Activated T-helper 17 cell treated with anti-CD3 and anti-CD28 coated beads, Interleukin-2, amount 50 U/mL, for 72 hours (primary cell): ENCODE data around the gene FADS2. TPM values are rescaled to one million over a fixed set of nuclear protein-coding genes. Genes with fewer than 3 reads are reported as not detected.
A peak's percentile ranks its signal among the peaks of the same experiment; 100 is the strongest.

Experiments used
- ATAC-seq: fragments of 150-1000 bp; cut with Tn5 transposase; replicated peaks from 2 replicates; pipeline ENCODE4 v1.10.0; 2021; ENCODE audit warnings: mild to moderate bottlenecking, moderate library complexity
- H3K27ac Mint-ChIP-seq: one replicate; pipeline ENCODE4 v1.8.0; 2022; ENCODE audit warnings: mixed read lengths
- H3K27me3 Mint-ChIP-seq: one replicate; pipeline ENCODE4 v1.8.0; 2022; ENCODE audit warnings: mixed read lengths
- H3K36me3 Mint-ChIP-seq: one replicate; pipeline ENCODE4 v1.8.0; 2022; ENCODE audit warnings: low read depth, mild to moderate bottlenecking, mixed read lengths
- H3K4me1 Mint-ChIP-seq: one replicate; pipeline ENCODE4 v1.8.0; 2022; ENCODE audit warnings: mixed read lengths
- H3K4me3 Mint-ChIP-seq: one replicate; pipeline ENCODE4 v1.8.0; 2022; ENCODE audit warnings: mild to moderate bottlenecking, mixed read lengths
- H3K9me3 Mint-ChIP-seq: one replicate; pipeline ENCODE4 v1.8.0; 2022; ENCODE audit warnings: mixed read lengths
- total RNA-seq, 2 donors: library from RNA; stranded (reverse); gene quantifications; one replicate each; pipeline ENCODE4 v1.2.3, GENCODE V29; 2022

Gene FADS2
- total RNA-seq, 2 donors from 2014 or later, result 9.4 to 58.3 TPM

DNA sequence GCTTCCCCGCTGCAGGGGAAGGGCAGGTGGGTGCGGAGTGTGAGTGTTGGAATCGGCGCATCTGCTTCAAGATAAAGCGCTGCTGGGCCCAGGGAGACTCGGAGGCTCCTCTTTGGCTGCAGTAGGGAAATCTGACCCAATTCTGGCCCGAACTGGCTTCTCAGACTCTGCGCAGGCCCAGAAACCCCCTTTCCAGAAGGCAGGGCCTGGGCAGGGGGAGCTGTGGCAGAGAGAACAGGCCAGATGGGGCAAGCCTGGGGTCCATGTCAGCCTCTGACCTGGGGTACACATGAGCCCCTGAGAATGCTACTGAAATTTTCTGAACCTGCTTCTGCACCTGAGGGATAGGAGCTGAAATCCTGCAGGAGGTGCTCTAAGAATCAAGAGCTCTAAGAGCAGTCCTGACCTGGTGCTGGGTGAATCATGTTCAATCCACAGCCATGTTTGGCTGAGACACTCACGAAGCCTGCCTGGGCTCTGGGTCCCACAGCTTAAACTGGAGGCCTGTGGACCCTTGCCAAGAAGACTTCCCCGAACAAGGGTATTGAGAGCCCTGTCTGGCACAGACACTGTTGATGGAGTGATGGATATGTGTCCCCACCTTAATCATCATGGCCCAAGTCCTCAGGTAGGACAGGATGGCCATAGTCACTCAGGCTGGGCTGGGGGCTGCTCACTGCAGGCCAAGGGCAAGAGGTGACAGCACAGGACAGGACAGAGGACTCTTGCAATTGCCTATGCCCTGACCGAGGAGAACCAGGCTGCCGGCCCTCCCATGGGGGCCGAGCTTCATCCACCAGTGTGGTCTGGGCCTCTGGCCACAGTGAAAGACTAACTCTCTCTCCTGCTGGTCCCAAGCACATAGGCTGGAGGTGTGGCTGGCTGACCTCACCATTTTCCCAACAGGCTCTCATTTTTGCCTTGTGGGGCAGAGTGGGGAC lies 82.4 kb downstream of the FADS2 start:
- no peak for ATAC-seq
- H3K36me3 Mint-ChIP-seq, result no peaks in the 10 kb centered on the region
- no peaks in the 10 kb centered on the region for H3K9me3 Mint-ChIP-seq
- no peaks in the 10 kb centered on the region for H3K4me1 Mint-ChIP-seq
- no peak overlapping the region for H3K4me3 Mint-ChIP-seq
- H3K27me3 Mint-ChIP-seq, result peaks cover 18% of the 10 kb centered on the region
- no peak overlapping the region for H3K27ac Mint-ChIP-seq

DNA sequence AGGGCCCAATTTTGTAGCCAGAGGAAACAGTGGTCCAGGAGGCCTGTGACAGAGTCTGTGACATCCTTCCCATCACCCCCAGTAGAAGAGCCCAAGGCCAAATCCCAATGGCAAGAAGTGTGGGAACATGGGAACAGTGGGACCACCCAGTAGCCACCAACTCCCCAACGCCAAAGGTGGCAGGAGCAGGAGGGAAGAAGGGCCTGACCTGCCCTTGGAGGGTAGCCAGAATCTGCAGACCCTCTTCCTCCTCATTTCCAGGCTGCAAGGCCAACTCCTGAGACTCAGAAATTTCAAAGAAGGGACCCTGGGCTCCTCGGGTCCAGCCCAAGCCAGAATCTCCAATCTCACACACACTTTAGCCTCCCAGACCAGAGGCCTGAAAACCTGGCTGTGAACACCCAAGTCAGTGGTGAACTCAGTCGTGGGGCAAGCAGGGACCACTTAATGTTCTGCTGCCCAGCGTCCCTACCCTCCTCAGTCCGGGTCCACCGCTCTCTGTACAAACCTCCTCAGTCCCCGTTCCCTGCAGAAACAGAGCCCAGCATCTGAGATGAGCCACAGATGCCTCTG lies 83.1 kb downstream of the FADS2 start:
- ATAC-seq, result no peak
- Mint-ChIP-seq H3K27ac (peak overlapping the region; percentile 36), H3K27me3 (peaks cover 20% of the 10 kb centered on the region), H3K4me3 (no peak overlapping the region), H3K9me3 (no peaks in the 10 kb centered on the region), H3K4me1 (no peaks in the 10 kb centered on the region), H3K36me3 (no peaks in the 10 kb centered on the region)

DNA sequence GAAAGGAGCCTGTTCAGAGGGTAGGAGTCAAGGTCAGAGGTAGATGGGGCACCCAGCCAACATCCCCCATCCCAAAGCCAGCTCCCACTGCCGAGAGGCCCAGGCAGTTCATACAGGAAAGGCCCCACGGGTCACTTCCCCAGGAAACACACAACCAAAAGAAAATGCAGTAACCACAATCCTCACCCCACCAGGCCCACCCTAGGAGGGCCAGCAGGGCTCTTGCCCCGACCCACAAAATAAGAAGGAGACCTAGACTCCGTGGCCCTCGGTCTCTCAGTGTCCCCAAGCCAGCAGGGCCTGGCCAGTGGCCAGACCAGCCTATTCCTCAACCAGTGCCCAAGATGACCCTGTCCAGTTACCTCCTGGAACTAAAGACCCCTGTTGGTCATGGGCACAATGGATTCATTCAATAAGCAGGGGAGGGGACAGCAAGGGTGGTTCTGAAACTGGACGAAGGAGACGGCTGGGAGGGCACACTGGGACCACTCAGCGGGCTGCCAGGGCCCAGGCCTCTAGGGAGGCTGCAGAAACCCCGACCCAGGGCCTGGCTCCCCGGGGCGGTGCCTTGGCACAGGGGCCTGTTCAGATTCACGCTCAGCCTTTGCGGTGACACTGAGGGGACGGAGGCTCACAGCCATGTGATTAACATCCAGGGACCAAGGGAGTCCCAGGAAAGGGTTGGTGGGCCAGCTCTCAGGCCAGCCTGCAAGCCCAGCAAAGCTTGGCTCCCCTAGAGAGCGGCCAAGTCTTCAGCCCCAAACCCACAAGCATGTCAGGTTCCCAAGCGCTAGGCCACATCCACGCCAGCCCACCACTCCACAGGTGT lies 83.8 kb downstream of the FADS2 start:
- Mint-ChIP-seq H3K9me3 (no peaks in the 10 kb centered on the region), H3K27ac (peak overlapping the region; percentile 36), H3K36me3 (no peaks in the 10 kb centered on the region), H3K27me3 (peaks cover 25% of the 10 kb centered on the region), H3K4me3 (no peak overlapping the region), H3K4me1 (no peaks in the 10 kb centered on the region)
- ATAC-seq, result no peak

DNA sequence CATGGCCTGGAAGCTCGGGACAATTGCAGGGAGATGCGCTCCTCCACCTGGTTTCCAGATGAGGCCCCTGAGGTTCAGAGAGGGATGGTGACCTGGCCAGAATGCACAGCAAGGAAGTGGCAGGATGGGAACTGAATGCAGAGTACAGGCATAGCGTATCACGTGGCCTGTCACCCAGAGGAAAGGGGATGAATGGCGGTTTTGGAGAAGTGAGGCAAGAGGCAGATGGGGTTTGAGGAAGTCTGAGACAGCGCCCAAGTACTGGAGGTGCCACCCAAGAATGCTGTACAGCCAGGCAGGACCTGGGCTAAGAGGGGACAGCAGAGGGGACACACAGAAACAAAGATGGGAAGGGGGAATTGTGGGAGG lies 84.4 kb downstream of the FADS2 start:
- Mint-ChIP-seq H3K36me3 (no peaks in the 10 kb centered on the region), H3K4me3 (no peak overlapping the region), H3K4me1 (no peaks in the 10 kb centered on the region), H3K27me3 (peaks cover 25% of the 10 kb centered on the region), H3K9me3 (no peaks in the 10 kb centered on the region), H3K27ac (no peak overlapping the region)
- ATAC-seq, result no peak

DNA sequence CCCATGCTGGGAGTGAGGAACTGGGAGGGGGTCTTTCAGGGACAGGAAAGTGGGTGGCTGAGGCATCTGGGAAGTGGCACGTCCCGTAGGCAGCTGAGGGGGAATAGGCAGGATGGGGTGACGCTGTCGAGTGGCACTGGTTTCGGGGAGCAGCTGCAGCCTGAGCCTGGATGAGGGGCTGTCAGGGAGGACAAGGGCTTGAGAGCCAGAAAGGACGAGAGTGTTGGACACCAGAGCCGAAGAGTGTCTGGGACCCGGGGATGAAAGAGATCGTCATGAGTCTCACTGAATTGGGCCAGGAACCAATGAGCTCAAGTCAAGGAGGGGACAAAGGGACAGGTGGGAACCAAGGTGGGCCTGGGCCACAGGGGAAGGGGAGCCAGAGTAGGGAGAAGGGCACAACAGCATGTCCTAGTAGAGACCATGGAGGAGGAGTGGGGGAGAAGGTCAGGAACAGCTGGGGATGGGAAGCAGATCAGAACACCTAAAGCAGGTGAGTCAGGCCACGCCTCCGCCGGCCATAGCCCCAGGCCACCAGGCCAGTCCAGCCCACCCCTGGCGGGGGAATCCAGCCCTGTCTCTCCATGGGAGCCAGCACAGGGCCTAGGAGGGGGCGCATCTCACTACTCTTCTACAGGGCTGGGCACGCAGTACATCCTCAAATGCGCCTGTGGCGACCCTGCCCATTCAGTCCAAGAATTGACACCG lies 85.0 kb downstream of the FADS2 start:
- no peaks in the 10 kb centered on the region for H3K4me1 Mint-ChIP-seq
- H3K36me3 Mint-ChIP-seq, result no peaks in the 10 kb centered on the region
- H3K4me3 Mint-ChIP-seq, result no peak overlapping the region
- no peak for ATAC-seq
- H3K27me3 Mint-ChIP-seq, result peaks cover 31% of the 10 kb centered on the region
- no peaks in the 10 kb centered on the region for H3K9me3 Mint-ChIP-seq
- H3K27ac Mint-ChIP-seq, result no peak overlapping the region

DNA sequence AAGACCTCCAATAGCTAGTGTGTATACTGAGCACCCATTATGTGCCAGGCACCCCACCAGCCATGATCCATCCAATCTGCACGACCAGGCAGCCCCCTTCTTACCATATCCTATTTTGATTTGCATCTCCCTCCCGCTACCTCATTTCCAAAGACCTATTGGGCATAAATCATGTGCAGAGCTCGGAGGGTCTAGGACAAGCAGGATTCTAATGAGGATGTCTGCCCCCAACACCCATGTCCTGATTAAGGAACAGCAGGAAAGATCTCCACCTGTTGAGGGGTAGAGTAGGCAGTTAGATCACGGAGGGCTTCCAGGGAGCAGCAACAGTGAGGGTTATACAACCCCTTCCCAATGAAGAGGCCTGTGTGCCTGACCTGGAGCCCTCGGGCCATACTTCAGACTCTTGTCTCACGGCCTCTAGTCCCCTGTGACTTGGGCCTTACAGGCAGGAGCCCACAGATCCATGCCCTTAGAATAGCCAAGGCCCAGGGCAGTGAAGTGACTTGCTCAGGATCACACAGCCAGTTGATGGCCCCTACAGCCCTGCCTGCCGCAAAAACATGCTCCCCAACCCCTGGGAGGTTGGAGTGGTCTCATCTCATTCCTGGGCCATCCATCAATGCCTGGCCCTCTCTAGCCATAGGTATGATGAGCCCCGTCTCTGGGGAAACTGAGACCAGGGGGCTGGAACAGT lies 85.7 kb downstream of the FADS2 start:
- H3K4me3 Mint-ChIP-seq, result no peak overlapping the region
- no peaks in the 10 kb centered on the region for H3K4me1 Mint-ChIP-seq
- peaks cover 37% of the 10 kb centered on the region for H3K27me3 Mint-ChIP-seq
- no peaks in the 10 kb centered on the region for H3K9me3 Mint-ChIP-seq
- no peaks in the 10 kb centered on the region for H3K36me3 Mint-ChIP-seq
- H3K27ac Mint-ChIP-seq, result no peak overlapping the region
- no peak for ATAC-seq

DNA sequence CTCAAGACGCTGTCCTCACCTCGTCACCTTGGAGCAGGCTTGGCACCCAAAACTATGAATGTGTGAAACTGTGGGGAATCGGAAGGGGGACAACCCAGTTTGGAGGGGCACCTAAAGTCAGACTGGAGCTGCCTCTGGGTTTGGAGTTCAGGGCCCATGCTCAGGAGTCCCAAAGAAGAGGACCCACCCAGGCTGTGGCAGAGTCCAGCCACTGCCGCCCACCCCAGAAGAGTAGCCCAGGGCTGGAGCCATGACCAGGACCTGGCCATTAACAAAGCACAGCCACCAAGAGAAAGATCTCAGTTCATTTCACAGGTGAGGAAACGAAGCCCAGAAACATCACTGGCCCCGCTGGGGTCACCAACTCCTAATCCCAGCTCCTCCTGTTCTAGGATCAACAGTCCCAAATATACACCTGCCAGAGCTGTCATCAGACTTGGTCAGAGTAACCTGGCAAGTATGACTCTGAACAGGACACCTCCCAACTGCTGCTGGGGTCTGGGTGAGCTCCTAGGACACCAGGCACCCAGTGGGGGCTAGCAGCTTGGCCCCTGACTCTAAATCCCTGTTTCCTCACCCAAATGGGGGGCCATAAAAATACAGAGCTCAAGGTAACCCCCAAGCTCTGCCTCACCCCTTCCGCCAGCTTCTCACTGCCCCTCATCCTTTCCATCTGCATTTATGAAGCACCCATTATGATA lies 86.5 kb downstream of the FADS2 start:
- H3K4me3 Mint-ChIP-seq, result no peak overlapping the region
- no peak for ATAC-seq
- no peaks in the 10 kb centered on the region for H3K9me3 Mint-ChIP-seq
- H3K27me3 Mint-ChIP-seq, result peaks cover 41% of the 10 kb centered on the region
- H3K36me3 Mint-ChIP-seq, result no peaks in the 10 kb centered on the region
- no peak overlapping the region for H3K27ac Mint-ChIP-seq
- H3K4me1 Mint-ChIP-seq, result no peaks in the 10 kb centered on the region

DNA sequence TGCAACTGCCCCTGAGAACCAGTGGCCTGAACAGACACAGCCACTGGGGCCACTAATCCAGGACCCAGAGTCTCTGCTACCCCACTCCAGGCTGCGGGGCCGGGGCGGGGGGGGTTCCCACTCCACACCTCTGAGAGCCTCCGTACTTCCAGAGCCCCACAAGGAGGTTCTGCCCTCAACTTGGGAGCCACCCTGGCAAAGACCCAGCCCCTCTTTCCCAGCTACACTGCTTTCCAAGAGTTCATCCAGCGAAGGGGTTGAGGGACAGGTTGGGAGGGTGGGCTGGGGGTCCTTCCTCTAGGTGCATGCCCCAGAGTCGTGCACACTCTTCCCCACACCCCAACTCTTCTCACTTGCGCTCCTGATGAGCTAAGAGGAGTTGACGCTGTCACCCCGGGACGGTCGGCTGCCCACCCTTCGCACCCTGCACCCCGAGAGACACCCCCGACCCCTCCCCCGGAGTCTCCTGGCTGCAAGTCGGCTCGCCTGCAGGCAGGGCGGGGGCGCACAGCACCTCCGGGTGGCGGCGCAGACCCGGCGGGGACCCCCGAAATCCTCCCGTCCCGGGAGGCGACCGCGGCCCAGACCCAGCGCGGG lies 88.7 kb downstream of the FADS2 start:
- Mint-ChIP-seq H3K27ac (no peak overlapping the region), H3K27me3 (peaks cover 54% of the 10 kb centered on the region), H3K4me3 (no peak overlapping the region), H3K4me1 (no peaks in the 10 kb centered on the region), H3K36me3 (no peaks in the 10 kb centered on the region), H3K9me3 (no peaks in the 10 kb centered on the region)
- ATAC-seq, result no peak

Other genes starting within 250 kb of the FADS2 start
- under 1 TPM in 1 of 2 donors, not detected in 1; 0.19 TPM for gene SYT7, start 247.2 kb upstream of the FADS2 start, total RNA-seq
- under 1 TPM; 0.11 to 0.13 TPM for gene DAGLA, start 147.9 kb upstream of the FADS2 start, total RNA-seq
- gene MYRF, start 75.7 kb upstream of the FADS2 start, total RNA-seq, result 1 to 10 TPM; 1.2 to 5.9 TPM
- 100 to 1,000 TPM; 135 to 156 TPM for gene TMEM258, start 35.7 kb upstream of the FADS2 start, total RNA-seq
- gene FEN1, start 35.4 kb upstream of the FADS2 start, total RNA-seq, result 100 to 1,000 TPM in 1 of 2 donors, 10 to 100 TPM in 1; 72.6 to 133 TPM
- 10 to 100 TPM in 1 of 2 donors, 1 to 10 TPM in 1; 5.6 to 22.9 TPM for gene FADS1, start 11.3 kb upstream of the FADS2 start, total RNA-seq
- gene FADS3, start 63.2 kb downstream of the FADS2 start, total RNA-seq, result 10 to 100 TPM in 1 of 2 donors, 1 to 10 TPM in 1; 3.6 to 24.7 TPM
- not detected for gene RAB3IL1, start 89.3 kb downstream of the FADS2 start, total RNA-seq
- gene BEST1, start 122.1 kb downstream of the FADS2 start, total RNA-seq, result under 1 TPM; 0.05 to 0.24 TPM
- gene FTH1, start 139.3 kb downstream of the FADS2 start, total RNA-seq, result 1,000 to 10,000 TPM in 1 of 2 donors, 100 to 1,000 TPM in 1; 701 to 1,114 TPM